Calu3 (cell line): ENCODE data around the gene SCFD2. TPM values are rescaled to one million over a fixed set of nuclear protein-coding genes. Genes with fewer than 3 reads are reported as not detected.

Source experiments
- BruUV-seq: library from RNA; stranded (reverse); fragments of 400-500 nt; replicated peaks from 2 replicates; lab custom pipeline; 2021; lab: Mats Ljungman, UMichigan
- CTCF ChIA-PET: fragments of 300-600 bp; sonication (Branson Sonifier 250); formaldehyde crosslinking; loops from one replicate; lab custom pipeline; 2022; ENCODE audit warnings: antibody characterized with exemption; lab: Charles Lee
- DNase-seq: peaks from one replicate; pipeline ENCODE4 v3.0.0; 2022
- H3K27ac Mint-ChIP-seq: one replicate; pipeline ENCODE4 v1.8.0; 2022; ENCODE audit warnings: mixed read lengths; ENCODE audit not compliant: unreplicated experiment
- H3K27me3 Mint-ChIP-seq: one replicate; pipeline ENCODE4 v1.8.0; 2022; ENCODE audit warnings: mixed read lengths; ENCODE audit not compliant: unreplicated experiment
- H3K36me3 Mint-ChIP-seq: one replicate; pipeline ENCODE4 v1.8.0; 2022; ENCODE audit warnings: mild to moderate bottlenecking, moderate library complexity, mixed read lengths; ENCODE audit not compliant: insufficient read depth, unreplicated experiment
- H3K4me1 Mint-ChIP-seq: one replicate; pipeline ENCODE4 v1.8.0; 2022; ENCODE audit warnings: mild to moderate bottlenecking, low read depth, mixed read lengths; ENCODE audit not compliant: unreplicated experiment
- H3K4me3 Mint-ChIP-seq: one replicate; pipeline ENCODE4 v1.8.0; 2022; ENCODE audit warnings: mild to moderate bottlenecking, low read depth, moderate library complexity, mixed read lengths; ENCODE audit not compliant: unreplicated experiment
- H3K9me3 Mint-ChIP-seq: one replicate; pipeline ENCODE4 v1.8.0; 2022; ENCODE audit warnings: low read depth, mixed read lengths; ENCODE audit not compliant: unreplicated experiment
- CTCF ChIP-seq: fragments of 200-600 bp; IDR thresholded peaks from one replicate; pipeline ENCODE4 v1.8.0; 2022; ENCODE audit warnings: antibody characterized with exemption; ENCODE audit not compliant: unreplicated experiment
- intact Hi-C: fragments of 100-400 bp; cut with micrococcal nuclease; formaldehyde crosslinking; loops from one replicate; pipeline ENCODE4 v1.10.0; 2022; ENCODE audit not compliant: unreplicated experiment
- total RNA-seq: library from RNA; stranded (reverse); gene quantifications from 2 replicates; pipeline ENCODE4 v1.2.3, GENCODE V29; 2022

SCFD2 gene
- total RNA-seq, 1 experiment from 2014 or later, result 16.7 TPM

DNA sequence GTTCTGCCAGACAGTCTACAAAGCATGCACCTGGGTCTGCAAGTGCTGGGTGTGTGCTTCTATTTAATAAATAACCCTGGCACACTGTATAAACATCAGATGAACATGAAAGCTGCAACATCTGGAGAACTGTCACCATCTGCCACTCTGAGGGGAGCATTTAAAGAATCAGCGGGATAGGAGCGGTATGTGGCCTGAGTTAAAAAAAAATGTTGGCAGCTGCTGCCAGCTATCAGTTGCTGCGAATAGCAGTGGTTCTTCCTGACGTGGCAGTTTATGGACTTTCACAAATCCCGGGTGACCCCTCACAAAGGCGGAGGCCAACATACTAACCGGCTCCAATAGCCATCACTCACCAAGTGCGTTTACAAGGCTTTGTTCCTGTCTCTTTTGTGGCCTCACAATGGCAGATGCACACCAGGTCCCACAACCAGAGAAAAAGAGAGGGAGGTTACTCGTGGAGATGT is 408.6 kb downstream of the SCFD2 start:
- H3K27ac Mint-ChIP-seq, result no peak overlapping the region
- DNase-seq, result no peak
- no peaks in the 10 kb centered on the region for H3K4me1 Mint-ChIP-seq
- intact Hi-C loops, result no loop called here
- no peak for TF ChIP-seq CTCF
- H3K4me3 Mint-ChIP-seq, result no peak overlapping the region
- no peaks in the 10 kb centered on the region for H3K27me3 Mint-ChIP-seq
- no peaks in the 10 kb centered on the region for H3K9me3 Mint-ChIP-seq
- BruUV-seq, result no TSS peak
- H3K36me3 Mint-ChIP-seq, result no peaks in the 10 kb centered on the region
- CTCF ChIA-PET, result no interaction called here

DNA sequence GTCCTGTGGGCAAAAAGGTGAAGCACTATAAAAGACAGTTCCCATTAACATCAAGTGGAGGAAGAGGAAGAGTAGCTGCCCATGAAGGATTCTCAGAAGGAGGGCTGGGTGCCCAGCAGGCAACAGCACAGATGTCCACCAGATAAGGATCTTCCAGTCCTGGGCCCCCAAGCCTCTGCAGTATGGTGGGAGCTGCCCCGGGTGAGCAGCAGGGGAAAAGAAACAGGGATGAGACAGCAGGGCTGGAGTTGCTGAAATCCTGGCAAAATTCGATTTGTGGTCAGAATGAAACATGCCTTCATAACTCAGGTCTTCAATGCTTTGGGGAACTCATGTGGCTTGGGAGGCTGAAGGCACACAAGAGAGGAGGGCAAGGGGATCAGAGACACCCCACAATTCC is 409.2 kb downstream of the SCFD2 start:
- no TSS peak for BruUV-seq
- Mint-ChIP-seq H3K4me3 (no peak overlapping the region), H3K27me3 (no peaks in the 10 kb centered on the region), H3K27ac (no peak overlapping the region), H3K9me3 (no peaks in the 10 kb centered on the region), H3K36me3 (no peaks in the 10 kb centered on the region), H3K4me1 (no peaks in the 10 kb centered on the region)
- no peak for DNase-seq
- CTCF ChIA-PET, result no interaction called here
- no peak for TF ChIP-seq CTCF
- intact Hi-C loops, result no loop called here

GRCh38 chr4:52954560-52955170 is 411.2 kb downstream of the SCFD2 start:
- no peaks in the 10 kb centered on the region for H3K9me3 Mint-ChIP-seq
- TF ChIP-seq CTCF, result no peak
- no peaks in the 10 kb centered on the region for H3K4me1 Mint-ChIP-seq
- no peak for DNase-seq
- H3K27ac Mint-ChIP-seq, result no peak overlapping the region
- no TSS peak for BruUV-seq
- no peaks in the 10 kb centered on the region for H3K27me3 Mint-ChIP-seq
- H3K4me3 Mint-ChIP-seq, result no peak overlapping the region
- CTCF ChIA-PET, result no interaction called here
- no peaks in the 10 kb centered on the region for H3K36me3 Mint-ChIP-seq
- intact Hi-C loops, result no loop called here

DNA sequence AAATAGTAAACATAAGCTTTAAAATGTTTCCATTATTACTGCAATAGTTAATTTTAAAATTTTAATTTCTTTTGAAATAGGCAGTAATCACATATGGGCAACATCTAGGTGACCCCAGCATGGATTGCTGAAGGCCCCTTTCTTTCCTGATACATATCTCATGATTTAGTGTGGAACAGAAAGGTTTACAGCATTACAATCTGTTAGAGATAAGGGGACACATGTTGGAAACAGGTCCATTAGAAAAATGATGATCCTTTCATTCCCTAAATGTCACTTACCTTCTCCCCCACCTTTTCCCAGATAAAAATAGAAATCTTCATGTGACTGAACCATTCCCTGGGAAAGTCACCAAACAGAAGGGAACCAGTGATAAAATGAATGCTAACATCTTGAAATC is 413.3 kb downstream of the SCFD2 start:
- intact Hi-C loops, result no loop called here
- DNase-seq, result no peak
- Mint-ChIP-seq H3K4me3 (no peak overlapping the region), H3K36me3 (no peaks in the 10 kb centered on the region), H3K9me3 (no peaks in the 10 kb centered on the region), H3K27me3 (no peaks in the 10 kb centered on the region), H3K4me1 (no peaks in the 10 kb centered on the region), H3K27ac (no peak overlapping the region)
- TF ChIP-seq CTCF, result no peak
- no TSS peak for BruUV-seq
- CTCF ChIA-PET, result no interaction called here
